ENCODE measurements around the gene CIRBP.
"Not testable (repeated sequence)": the region's sequence is repeated elsewhere in the genome, so short reads cannot be mapped to it uniquely, and the experiment has no call there.

Gene CIRBP

DNA sequence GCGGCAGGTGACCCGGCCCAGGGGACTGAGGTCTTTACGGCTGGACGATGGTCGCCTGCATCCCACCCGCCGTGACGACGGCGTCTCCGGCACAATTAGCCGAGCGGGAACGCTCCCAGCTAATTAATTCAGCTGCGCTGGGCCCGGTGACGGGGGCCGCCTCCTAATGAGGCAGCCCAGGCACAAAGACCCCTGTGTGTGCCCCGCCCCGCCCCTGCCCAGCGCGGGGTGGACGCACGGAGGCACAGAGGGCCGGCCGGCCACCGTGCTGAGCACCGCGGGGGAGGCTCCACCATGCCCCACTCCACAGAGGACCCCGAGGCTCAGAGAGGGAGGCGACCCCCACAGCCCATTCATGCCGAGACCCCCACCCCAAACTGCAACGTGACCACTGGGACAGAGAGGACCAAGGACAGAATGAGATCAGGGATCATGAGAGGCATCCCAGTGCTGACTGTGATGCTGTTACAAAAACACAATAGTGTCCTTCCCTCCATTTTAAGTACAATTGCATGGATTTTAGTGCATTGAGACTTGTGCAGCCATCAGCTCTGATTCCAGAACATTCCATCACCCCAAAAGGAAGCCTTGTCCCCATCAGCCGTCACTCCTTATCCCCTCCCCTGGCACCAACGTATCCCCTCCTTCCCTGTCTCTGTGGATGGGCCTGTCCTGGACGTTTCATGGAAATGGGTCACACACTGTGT lies 33.6 kb downstream of the CIRBP start:
- no peak for DNase-seq (ENCODE audit: low read depth)
- TF ChIP-seq, protein P1, sequence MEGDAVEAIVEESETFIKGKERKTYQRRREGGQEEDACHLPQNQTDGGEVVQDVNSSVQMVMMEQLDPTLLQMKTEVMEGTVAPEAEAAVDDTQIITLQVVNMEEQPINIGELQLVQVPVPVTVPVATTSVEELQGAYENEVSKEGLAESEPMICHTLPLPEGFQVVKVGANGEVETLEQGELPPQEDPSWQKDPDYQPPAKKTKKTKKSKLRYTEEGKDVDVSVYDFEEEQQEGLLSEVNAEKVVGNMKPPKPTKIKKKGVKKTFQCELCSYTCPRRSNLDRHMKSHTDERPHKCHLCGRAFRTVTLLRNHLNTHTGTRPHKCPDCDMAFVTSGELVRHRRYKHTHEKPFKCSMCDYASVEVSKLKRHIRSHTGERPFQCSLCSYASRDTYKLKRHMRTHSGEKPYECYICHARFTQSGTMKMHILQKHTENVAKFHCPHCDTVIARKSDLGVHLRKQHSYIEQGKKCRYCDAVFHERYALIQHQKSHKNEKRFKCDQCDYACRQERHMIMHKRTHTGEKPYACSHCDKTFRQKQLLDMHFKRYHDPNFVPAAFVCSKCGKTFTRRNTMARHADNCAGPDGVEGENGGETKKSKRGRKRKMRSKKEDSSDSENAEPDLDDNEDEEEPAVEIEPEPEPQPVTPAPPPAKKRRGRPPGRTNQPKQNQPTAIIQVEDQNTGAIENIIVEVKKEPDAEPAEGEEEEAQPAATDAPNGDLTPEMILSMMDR (IDR thresholded peaks at IDR 0.05; ENCODE audit: low read depth, low read length, missing control alignments) = no peak
- no peak overlapping the region for H3K4me3 ChIP-seq (ENCODE audit: low read depth, low read length)

DNA sequence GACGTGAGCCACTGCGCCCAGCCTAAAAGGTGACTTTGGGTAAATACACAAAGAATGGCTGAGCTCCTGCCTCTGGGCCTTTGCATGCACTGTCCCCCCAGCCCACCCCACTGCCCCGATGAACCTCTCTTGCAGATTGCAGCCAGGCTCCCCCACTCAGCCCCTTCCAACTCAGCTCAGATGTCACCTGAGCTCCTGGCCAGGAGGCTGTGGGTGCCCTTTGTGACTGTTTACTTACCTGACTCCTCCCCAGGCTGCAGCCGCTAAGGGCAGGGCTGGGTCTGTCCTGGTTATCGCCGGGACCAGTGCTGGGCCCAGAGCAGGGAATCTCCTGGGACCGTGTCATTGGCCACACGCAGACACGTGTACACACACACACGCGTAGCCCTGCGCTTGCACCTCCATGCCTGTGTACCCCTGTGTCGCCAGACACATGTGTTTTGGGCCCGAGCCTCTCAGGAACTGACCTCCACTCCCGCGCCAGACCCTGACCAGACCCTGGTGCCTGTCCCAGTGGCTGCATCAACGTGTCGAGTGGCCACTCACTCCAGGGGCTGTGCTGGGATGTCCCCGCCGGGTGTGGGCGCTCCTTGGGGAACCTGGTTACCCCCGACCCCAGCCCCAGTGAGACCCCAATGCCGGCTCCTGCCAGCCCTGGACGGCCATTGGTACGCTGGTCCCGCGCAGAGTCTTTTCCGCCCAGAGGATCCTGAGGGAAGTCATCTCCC lies 35.2 kb downstream of the CIRBP start:
- TF ChIP-seq, protein P1 (IDR thresholded peaks at IDR 0.05; ENCODE audit: low read depth, low read length, missing control alignments) = no peak
- no peak overlapping the region for H3K4me3 ChIP-seq (ENCODE audit: low read depth, low read length)
- DNase-seq (ENCODE audit: low read depth) = no peak

DNA sequence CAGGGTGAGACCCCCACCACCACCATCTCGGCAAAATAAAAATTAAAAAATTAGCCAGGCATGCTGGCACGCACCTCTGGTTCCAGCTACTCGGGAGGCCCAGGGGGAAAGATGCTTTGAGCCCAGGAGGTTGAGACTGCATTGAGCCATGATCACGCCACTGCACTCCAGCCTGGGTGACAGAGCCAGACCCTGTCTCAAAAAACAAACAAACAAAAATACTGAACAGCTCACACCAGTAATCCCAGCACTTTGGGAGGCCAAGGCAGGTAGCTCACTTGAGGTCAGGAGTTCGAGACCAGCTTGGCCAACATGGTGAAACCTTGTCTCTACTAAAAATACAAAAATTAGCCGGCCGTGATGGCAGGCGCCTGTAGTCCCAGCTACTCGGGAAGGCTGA lies 36.2 kb downstream of the CIRBP start:
- DNase-seq (ENCODE audit: low read depth); H3K4me3 ChIP-seq (ENCODE audit: low read depth, low read length): not testable (repeated sequence)

DNA sequence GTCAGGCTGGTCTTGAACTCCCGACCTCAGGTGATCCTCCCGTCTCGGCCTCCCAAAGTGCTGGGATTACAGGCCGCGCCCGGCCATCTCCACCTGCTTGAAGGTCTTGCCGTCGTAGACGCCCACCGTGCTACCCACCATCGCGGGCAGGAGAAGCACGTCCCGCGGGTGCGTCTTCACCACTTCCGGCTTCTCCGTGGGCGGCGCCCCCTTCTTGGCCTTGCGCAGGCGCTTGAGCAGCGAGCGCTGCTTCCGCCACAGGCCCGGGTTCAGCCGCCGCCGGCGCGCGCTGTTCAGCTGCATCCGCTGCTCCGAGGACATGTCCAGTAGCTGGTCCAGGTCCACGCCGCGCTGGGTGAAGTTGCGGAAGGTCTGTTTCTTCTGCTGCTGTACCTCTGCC lies 38.2 kb downstream of the CIRBP start:
- no peak overlapping the region for H3K4me3 ChIP-seq (ENCODE audit: low read depth, low read length)
- DNase-seq (ENCODE audit: low read depth) = no peak
- TF ChIP-seq, protein P1 (IDR thresholded peaks at IDR 0.05; ENCODE audit: low read depth, low read length, missing control alignments) = no peak

DNA sequence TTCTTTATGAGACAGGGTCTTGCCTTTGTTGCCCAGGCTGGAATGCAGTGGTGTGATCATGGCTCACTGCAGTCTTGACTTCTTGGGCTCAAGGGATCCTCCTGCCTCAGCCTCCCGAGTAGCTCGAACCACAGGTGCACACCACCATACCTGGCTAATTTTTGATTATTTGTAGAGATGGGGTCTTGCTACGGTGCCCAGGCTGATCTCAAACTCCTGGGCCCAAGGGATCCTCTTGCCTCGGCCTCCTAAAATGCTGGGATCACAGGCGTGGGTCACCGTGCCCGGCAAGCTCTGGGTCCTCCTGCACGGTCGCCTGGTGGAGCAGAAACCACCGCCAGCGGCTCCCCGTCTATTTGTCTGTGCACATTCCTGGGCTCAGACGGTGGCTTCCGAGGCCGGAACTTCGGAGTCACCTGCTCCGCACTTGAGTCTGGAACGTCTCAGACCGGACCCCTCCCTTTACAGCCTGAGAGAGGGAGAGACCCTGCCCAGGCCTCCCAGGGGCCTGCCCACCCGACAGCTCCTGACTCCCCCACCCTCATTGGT lies 38.7 kb downstream of the CIRBP start:
- no peak for DNase-seq (ENCODE audit: low read depth)
- no peak overlapping the region for H3K4me3 ChIP-seq (ENCODE audit: low read depth, low read length)
- TF ChIP-seq, protein P1 (IDR thresholded peaks at IDR 0.05; ENCODE audit: low read depth, low read length, missing control alignments) = no peak

DNA sequence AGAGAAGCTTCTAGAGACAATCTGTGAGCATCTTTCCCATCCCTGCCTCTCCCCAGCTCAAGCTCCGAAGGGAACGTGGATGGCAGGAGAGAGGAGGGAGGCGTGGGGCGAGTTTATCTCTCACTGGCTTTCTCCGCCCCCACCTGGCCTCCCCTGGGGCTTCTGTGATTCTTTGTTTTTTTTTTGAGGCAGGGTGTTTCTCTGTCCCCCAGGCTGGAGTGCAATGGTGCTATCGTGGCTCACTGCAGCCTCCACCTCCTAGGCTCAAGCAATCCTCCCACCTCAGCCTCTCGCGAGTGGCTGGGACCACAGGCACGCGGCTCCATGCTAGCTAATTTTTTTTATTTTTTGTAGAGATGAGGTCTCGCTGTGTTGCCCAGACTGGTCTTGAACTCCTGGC lies 39.6 kb downstream of the CIRBP start:
- no peak for DNase-seq (ENCODE audit: low read depth)
- TF ChIP-seq, protein P1 (IDR thresholded peaks at IDR 0.05; ENCODE audit: low read depth, low read length, missing control alignments) = no peak
- H3K4me3 ChIP-seq (ENCODE audit: low read depth, low read length) = no peak overlapping the region

DNA sequence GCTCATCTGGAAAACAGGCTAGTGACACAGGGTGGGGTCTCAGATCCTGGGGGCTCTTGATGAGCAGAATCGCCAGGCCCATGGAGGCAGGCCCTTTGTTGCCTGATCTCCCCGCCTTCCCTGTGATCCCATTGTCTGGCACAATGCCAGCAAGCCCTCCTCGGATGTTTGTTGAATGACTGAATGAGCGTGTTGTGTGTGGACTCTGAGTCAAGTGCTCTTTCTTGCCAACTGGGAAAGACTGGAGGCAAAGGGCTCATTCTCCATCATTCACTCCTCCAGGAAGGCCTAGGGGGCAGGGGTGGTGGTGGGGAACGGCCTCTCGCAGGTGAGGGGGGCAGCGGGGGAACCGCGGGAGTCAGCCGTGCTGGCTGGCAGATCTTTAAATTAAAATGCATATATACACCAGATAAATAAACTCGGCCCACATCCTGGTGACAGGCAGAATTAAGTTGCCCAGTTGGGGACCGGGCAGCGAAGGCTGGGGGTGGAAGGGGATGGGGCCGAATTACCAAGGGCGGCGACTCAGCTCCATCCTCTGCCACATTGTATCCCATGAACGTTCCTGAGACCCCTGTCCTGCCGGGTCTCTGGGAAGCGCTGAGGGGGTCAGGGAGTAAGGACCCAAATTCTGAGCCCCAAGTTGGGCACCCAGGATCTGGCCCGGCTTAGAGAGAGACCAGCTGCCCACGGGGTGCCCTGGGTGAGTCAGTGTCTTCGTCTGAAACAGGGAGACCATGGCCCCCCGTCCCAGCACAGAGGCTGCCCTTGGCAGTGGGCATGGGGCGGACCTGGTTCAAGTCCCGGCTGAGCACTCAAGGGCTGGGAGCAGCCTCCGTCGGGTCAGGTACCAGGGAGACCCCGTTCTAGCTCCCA lies 41.1 kb downstream of the CIRBP start:
- TF ChIP-seq, protein P1 (IDR thresholded peaks at IDR 0.05; ENCODE audit: low read depth, low read length, missing control alignments) = no peak
- H3K4me3 ChIP-seq (ENCODE audit: low read depth, low read length) = no peak overlapping the region
- no peak for DNase-seq (ENCODE audit: low read depth)

Measured in GM12864 (cell line).